GM21528 (cell line): ENCODE measurements around the gene HK3.

ENCODE experiments used
- ATAC-seq: cut with Tn5 transposase; IDR thresholded peaks from one replicate; pipeline ENCODE4 v1.9.1; 2021; ENCODE audit warnings: mild to moderate bottlenecking, moderate library complexity; ENCODE audit not compliant: unreplicated experiment, low FRiP score

HK3 gene, protein sequence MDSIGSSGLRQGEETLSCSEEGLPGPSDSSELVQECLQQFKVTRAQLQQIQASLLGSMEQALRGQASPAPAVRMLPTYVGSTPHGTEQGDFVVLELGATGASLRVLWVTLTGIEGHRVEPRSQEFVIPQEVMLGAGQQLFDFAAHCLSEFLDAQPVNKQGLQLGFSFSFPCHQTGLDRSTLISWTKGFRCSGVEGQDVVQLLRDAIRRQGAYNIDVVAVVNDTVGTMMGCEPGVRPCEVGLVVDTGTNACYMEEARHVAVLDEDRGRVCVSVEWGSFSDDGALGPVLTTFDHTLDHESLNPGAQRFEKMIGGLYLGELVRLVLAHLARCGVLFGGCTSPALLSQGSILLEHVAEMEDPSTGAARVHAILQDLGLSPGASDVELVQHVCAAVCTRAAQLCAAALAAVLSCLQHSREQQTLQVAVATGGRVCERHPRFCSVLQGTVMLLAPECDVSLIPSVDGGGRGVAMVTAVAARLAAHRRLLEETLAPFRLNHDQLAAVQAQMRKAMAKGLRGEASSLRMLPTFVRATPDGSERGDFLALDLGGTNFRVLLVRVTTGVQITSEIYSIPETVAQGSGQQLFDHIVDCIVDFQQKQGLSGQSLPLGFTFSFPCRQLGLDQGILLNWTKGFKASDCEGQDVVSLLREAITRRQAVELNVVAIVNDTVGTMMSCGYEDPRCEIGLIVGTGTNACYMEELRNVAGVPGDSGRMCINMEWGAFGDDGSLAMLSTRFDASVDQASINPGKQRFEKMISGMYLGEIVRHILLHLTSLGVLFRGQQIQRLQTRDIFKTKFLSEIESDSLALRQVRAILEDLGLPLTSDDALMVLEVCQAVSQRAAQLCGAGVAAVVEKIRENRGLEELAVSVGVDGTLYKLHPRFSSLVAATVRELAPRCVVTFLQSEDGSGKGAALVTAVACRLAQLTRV

DNA sequence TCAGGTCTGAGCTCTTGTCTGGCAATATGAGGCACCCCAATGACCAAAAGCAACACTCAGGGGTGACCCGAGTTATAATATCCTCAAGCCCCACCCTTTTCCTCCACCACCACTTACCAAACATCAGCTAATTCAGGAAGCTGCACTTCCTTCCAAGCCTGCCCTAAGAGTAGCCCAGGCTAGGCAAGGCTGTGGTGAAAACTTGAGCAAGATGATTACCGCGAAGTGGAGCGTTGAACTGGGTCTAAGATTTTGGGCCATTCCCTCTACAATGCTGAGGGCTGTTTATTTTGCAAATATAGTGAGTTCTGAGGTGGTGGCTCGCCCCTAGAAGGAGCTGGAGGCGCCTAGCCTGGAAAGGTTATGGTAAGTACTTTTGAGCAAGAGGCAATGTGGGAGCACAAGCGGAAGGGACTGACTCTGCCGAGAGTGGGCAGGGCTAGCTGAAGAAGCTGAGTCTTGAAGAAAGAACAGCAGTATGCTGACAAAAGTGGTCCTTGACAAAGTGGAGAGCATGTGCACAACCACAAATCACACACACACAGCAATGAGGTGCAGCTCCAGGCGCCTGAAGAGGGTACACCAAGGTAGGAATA, at the start of gene HK3:
TSS of gene HK3 (minus strand) at position 51 of the 596 bp plus-strand sequence. CDS start 3,187 bp downstream, outside the sequence.
- no peak for ATAC-seq

DNA sequence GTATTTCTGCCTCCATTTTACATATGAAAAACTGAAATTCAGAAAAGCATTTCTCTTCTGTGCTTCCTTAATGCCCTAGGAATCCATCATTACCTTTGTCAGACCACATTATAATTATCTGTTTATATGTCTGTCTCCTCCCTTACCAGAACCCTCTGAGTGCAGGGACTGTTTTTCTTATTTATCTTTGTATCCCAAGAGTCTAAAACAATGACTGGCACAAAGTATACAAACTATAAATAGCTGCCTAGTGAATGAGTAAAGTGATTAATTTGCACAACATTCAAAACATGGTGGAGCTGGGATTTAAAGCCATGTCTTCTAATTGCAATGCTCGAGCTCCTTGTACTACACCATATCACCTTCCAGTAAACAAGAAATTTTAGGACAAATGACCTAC, 49.3 kb upstream of the HK3 start:
- ATAC-seq, result no peak

DNA sequence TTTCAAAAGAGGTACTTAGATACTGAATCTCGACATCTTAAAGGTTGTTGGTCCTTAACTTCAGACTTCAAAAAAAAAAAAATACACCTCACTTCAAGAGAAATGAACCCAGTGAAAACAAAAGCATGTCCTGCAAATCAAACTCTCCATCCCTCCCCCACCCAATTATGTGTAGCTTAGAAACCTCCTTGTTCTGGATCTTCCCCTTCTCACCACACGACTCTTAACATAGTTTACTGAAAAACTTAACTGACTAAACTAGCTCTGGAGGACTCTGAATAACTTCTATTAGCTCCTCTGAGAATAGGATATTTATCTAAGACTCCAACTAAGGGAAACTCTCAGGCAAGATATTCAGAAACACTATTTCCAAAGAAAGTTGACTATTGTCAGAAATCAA, 48.7 kb upstream of the HK3 start:
- ATAC-seq, result no peak

DNA sequence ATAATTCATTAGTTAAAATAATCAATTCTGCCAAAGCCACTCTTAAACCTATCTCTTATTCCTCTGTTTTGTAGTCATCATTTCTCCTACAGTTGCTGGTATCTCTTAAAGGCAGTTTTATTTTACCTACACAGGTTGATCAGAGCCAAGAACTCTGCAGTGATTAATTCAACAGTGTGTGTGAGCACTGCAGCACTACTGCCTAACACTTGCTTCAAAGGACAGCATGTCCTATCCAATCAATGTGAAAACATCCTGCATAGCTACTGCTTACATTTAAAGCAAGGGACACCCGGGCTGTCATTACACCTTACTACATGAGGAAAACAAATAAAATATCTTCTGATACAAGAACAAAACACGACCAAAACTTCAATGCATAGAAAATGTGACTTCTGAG, 45.1 kb upstream of the HK3 start:
- ATAC-seq, result no peak

DNA sequence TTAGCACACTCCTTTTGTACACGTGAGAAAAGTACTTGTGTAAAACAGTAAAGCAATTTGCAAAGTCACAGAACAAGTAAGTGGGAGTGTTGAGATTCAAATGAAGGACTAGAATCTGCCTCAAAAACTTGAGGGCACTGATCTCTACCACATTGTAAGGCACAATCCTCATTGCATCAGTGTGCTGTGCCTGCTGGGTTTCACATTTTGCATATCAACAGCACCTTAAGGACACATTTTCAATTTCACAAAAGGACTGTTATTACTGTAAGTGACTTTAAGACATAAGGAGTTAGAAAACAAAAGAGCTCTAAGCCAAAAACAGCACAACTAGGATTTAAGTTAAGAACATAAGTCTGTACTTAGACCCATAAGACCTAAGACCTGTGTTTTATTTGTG, 44.7 kb upstream of the HK3 start:
- ATAC-seq, result no peak

DNA sequence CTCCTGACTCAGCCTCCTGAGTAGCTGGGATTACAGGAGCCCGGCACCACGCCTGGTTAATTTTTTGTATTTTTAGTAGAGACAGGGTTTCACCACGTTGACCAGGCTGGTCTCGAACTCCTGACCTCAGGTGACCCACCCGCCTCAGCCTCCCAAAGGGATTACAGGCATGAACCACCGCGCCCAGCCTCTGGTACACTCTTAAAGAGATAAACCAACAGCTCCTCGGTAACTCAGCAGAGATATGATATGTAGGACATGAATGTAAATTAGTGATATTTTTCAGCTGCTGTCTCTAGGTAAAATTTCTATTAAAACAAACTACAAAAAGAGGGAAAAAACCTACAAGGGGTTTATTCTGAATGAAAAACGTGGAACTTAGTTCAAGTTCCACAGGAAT, 42.8 kb upstream of the HK3 start:
- no peak for ATAC-seq

DNA sequence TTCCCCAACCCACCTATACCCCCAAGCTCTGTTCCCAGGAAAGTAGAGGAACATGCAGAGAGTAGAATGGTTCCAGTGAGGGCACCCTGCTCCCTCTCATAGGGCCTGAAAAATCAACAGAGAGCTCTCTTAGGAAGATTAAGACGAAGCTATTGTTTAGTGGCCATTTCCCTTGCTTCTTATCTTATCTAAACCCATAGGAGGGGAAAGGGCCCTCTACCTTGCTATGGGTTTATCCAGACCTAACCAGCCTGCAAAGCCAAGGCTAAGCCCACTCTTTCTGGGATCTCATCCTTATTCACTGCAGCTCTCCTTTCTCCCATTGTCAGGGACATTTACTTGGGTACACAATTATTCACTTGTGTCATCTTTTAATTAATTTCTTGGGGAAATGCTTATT, 39.3 kb upstream of the HK3 start:
- no peak for ATAC-seq

DNA sequence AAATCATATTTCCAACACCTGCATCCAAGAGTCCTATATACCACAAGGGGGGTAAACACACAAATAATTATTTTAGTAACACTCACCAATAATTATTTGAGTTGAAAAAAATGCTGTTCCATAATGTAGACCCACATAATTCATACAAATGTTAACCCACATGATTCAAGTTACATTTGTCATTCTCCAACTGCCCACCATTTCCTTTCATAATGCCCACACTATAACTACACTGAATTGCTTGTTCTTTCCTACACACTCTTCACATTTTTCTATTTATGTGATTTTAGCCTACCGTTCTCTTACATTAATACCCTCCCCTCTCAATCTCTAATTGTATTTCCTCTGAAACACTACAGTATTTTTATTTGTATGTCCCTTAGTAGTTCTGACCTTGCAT, 35.9 kb upstream of the HK3 start:
- no peak for ATAC-seq

DNA sequence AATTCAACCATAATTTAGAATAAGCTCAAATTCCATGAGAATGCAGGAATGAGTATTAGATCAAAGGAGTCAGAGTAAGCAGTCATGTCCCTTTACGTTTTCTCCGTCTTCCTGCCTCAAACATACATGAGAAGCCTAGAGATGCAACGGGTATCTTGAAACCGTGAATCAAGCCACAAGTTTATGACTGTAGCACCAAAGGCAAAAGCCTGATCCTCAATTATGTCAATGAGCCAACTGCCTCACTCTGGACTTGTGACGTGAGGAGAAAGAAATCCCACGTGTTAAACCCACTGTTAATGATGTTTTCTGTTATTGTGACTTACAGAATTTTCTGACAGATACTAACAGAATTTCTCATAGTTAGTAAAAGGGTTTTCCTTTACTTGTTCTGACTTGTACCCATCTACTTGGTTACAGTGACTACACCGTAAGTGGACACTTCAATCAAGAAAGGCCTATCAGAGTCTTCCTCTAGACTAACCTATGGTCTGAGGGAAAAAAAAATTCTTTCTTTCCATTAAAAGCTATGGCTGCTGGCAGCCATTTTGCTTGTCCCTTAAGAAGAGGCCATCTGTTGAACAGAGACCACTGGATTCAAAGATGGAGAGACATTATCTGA, 35.3 kb upstream of the HK3 start:
- ATAC-seq, result no peak

DNA sequence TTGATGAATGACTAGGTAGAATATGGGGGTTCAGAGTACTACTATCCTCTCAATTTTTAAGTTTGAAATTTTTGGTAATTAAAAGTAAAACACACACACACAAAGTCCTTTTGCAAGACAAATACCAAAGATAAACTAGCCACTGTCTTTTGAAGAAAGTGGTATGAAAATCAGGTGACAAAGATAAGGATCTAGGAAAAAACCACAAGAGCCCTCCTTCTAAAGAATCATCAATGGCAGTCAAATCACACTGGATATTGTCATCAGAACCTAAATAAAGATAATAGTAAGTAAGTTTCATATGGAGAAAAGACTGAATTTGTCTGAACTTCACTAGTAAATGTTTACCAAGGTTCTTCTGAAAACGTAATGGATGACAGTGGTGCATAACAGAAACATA, 30.5 kb upstream of the HK3 start:
- no peak for ATAC-seq

DNA sequence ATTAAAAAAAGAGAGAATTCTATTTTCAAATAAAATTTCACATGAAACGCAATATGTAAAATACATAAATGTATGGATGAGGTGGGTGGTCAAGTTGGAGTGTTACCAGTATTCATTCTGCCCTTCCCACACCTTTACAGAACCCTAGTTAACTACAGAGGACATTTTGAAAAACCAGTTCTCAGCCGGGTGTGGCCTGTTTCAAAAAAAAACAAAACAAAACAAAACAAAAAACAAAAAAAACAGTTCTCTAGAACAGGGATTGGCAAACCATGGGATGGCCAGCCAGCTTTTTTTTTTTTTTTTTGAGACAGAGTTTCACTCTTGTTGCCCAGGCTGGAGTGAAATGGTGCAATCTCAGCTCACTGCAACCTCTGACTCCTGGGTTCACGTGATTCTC, 28.4 kb upstream of the HK3 start:
- ATAC-seq, result no peak

DNA sequence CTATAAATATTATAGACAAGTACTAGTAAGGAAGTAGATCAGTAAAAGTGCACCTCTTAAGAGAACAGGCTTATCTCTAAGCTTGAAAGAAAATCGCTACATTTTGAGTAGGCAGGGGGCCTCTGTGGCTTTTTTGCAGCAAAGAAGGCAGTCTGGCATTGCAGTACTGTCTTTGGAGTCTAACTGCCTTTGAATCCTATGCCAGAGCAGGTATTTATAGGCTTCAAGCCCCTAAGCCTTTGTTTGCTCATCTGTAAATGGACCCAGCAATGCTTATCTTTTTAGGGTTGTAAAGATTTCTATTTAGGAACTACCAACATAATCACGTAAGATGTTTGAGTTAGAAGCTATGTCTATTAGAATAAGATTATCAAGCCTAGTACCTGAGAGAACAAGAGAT, 23.7 kb upstream of the HK3 start:
- ATAC-seq, result no peak

DNA sequence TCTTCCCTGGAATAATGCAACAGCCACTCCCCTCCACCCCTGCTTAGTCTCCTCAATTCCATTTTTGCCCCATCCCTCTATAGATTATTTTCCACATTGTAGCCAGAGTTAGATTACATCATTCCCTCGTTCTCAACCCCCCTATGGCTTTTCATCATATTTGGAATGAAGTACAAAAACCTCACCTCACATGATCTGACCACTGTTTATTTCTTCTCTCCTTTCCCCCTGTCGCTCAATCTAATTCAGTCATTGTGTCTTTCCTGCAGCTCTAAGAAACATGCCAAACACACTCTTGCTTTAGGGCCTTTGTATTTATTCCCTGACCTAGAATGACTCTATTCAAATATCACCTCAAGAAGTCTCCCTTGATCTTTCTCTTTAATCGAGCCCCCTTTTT, 22.6 kb upstream of the HK3 start:
- ATAC-seq, result no peak

DNA sequence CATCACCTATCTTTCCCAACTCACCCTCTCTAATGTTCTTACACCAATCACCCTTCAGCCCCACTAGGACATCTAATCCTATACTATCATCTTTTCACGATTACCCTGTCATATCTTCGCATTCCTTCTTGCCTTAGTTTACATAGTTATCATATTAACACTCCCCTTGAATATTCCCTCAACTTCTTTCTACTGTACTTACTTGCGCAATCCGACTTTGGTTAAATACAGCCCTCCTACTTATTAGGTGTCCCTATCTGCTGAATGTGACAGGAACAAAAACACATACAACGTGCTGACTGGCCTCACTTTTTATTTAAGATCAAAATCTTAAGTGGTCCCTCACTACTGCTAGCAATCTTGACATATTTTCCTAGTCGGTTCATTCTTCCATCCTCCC, 19.5 kb upstream of the HK3 start:
- ATAC-seq, result no peak

DNA sequence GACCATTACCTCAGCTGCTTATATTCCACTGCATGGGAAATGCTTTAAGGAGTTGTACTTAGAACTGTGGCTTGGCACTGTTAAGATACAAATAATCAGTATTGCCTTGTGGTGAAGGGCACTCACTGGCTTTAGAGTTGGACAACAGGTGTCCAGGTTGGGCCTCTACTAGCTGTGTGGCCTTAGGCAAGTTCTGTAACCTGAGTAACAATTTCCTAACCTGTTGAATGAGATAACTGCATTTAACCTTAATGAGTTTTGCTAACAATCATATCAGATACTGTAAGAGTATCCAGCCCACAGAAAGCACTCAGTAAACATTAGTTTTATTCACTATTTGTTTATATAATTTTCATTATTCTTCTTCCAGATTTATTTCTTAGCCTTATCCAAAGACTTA, 17.2 kb upstream of the HK3 start:
- no peak for ATAC-seq

DNA sequence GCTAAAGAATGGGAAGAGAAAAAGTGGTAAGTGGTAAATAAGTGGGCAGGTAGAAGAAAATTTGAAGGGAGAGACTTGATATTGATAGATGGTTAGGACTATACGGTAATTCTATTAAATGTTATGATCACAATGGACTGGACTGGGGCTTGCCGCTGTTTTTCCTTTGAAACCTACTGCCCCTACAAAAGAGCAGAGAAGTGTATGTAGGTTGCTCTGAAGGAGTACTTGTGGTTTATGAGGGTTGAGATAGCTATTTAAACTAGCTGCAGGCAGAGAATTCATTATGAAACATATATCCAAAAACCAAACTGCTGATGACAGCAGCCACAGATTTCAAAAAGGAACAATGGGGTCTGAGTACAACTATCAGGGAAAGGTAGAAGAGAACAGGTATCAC, 16.8 kb upstream of the HK3 start:
- no peak for ATAC-seq

DNA sequence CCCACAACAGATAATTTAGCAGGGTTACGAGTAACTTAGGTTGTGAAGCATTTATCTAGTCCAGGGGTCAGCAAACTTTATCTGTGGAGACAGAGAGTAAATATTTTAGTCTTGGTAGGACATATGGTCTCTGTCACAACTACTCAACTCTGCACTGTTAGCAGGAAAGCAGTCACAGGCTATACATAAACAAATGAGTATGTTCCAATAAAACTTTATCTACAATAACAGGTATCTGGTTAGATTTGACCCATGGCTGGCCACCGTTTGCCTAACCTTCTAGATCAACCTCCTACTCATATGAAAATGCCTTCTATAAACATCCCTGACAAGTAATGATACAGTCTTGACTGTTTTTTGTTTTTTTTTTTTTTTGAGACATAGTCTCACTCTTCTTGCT, 13.0 kb upstream of the HK3 start:
- no peak for ATAC-seq

DNA sequence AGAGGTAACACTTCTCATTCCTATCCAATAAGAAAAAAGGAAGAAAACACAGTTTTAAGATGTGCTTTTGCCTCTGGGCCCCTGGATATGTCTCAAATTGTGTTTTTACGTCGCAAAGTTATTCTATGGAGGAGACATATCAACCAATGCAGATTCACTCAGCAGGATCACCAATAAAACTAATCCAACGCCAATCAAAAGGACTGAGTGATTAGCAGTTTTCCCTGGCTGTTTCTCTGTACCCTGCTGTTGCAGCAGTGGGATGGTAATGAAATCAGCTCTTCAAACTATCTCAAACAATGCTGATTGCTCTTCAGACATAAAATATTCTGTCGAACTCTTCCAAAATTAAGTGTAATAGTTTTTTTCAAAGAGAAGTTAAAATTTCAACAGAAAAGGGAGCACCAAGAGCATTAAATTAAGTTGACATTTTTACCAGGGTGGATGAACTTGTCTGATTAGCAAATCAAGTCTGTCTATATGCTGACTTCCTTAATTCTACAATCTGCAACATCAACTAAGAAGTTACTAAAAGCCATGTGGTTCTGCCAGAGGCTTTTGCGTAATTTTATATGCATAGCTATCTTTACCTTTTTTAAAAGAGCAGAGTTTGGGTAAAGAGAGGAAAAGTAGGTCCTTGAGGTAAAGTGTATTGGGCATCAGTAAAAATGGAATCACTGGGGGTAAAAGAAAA, 9.7 kb upstream of the HK3 start:
- ATAC-seq, result no peak

DNA sequence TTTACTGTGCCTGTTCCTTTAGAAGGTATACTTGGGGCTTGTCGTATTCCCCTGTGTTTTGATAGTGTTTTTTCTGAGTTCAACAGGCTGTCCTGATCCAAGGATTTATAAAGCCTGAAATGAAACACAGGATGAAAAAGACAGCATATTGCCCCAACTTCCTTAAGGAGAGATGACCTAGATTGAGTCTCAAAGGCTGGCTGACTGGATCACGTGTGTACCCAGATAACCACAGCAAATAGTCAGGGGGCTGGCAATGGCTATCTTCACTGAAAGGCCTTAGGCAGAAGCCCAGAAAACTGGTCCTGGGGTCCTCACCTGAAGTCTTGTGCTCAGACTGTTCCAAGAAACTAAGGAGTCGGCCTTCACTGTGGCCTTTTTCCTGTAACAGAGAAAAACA, 7.7 kb upstream of the HK3 start:
- ATAC-seq, result no peak

DNA sequence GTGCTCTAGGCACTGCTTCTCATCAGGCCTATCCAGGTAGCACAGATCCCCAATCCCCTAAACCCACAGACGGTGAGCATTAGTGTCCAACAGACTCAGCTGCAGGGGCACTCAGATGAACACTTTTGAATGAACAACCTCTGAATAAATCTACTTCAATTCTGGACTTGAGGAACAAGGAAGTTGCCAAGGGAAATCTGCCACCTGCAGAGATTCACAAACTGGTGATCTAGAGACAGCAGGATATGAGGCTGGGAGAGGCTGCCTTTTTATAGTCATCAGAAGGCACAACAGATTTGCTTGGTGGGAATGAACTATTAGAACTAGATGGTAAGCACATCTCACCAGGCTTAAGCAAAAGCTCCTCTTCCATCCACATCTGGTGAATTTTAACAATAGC, 7.0 kb upstream of the HK3 start:
- no peak for ATAC-seq
